GM21390 (cell line): ENCODE data around the gene NBPF1.
"Not testable (repeated sequence)": the region's sequence is repeated elsewhere in the genome, so short reads cannot be mapped to it uniquely, and the experiment has no call there.

Experiments used
- ATAC-seq: cut with Tn5 transposase; IDR thresholded peaks from one replicate; pipeline ENCODE4 v1.9.1; 2021; ENCODE audit not compliant: unreplicated experiment

Gene NBPF1

GRCh38 chr1:16557034-16557433 is 56.3 kb downstream of the NBPF1 start:
- not testable (repeated sequence) for ATAC-seq

GRCh38 chr1:16553244-16553643 is 60.1 kb downstream of the NBPF1 start:
- not testable (repeated sequence) for ATAC-seq

GRCh38 chr1:16550212-16550918 is 63.0 kb downstream of the NBPF1 start:
- not testable (repeated sequence) for ATAC-seq

- ATAC-seq, result not testable (repeated sequence)
Observed at GRCh38 chr1:16549545-16549944, 63.8 kb downstream of the NBPF1 start.

- not testable (repeated sequence) for ATAC-seq
Observed at GRCh38 chr1:16547502-16548241, 65.7 kb downstream of the NBPF1 start.

GRCh38 chr1:16545682-16546095 is 67.7 kb downstream of the NBPF1 start:
- ATAC-seq, result not testable (repeated sequence)

- ATAC-seq, result not testable (repeated sequence)
Observed at GRCh38 chr1:16540421-16540893, 72.9 kb downstream of the NBPF1 start.

- ATAC-seq, result not testable (repeated sequence)
Observed at GRCh38 chr1:16537528-16537927, 75.8 kb downstream of the NBPF1 start.

- ATAC-seq, result not testable (repeated sequence)
Observed at GRCh38 chr1:16536796-16537195, 76.6 kb downstream of the NBPF1 start.

- not testable (repeated sequence) for ATAC-seq
Observed at GRCh38 chr1:16535898-16536297, 77.5 kb downstream of the NBPF1 start.

- ATAC-seq, result not testable (repeated sequence)
Observed at GRCh38 chr1:16535487-16535886, 77.9 kb downstream of the NBPF1 start.

GRCh38 chr1:16534829-16535456 is 78.4 kb downstream of the NBPF1 start:
- ATAC-seq, result not testable (repeated sequence)

- ATAC-seq, result not testable (repeated sequence)
Observed at GRCh38 chr1:16534239-16534828, 79.0 kb downstream of the NBPF1 start.

- not testable (repeated sequence) for ATAC-seq
Observed at GRCh38 chr1:16532235-16532991, 81.0 kb downstream of the NBPF1 start.

GRCh38 chr1:16528338-16528737 is 85.0 kb downstream of the NBPF1 start:
- not testable (repeated sequence) for ATAC-seq

GRCh38 chr1:16525769-16526168 is 87.6 kb downstream of the NBPF1 start:
- ATAC-seq, result not testable (repeated sequence)

- not testable (repeated sequence) for ATAC-seq
Observed at GRCh38 chr1:16521679-16522078, 91.7 kb downstream of the NBPF1 start.

- no peak for ATAC-seq
Observed at GRCh38 chr1:16521288-16521583, 92.1 kb downstream of the NBPF1 start.

- not testable (repeated sequence) for ATAC-seq
Observed at GRCh38 chr1:16520435-16521287, 92.7 kb downstream of the NBPF1 start.
